Astrocyte of the cerebellum (primary cell): ENCODE data around the gene GNAS-AS1.
A peak's percentile ranks its signal among the peaks of the same experiment; 100 is the strongest.

Experiments used
- DNase-seq: peaks from one replicate; pipeline ENCODE4 v3.0.0-alpha.2; 2011; ENCODE audit warnings: low read depth
- H3K4me3 ChIP-seq: 2 replicates; pipeline ENCODE4 v1.5.1; 2011; ENCODE audit warnings: mild to moderate bottlenecking, low read depth, low read length, moderate library complexity
- CTCF ChIP-seq: IDR thresholded peaks from 2 replicates; pipeline ENCODE4 v1.5.1; 2012; ENCODE audit warnings: low read length, low read depth, moderate library complexity, mild to moderate bottlenecking; ENCODE audit errors: missing control alignments
- in situ Hi-C: cut with HindIII; loops from 2 replicates; pipeline ENCODE4 v1.10.0; 2017; ENCODE audit warnings: low sequenced_read_pairs

Gene GNAS-AS1

GRCh38 chr20:58886546-58886945 lies 35.8 kb upstream of the GNAS-AS1 start:
- DNase-seq: no peak
- H3K4me3 ChIP-seq: no peak overlapping the region
- TF ChIP-seq CTCF: no peak
- in situ Hi-C loops: no loop called here

GRCh38 chr20:58884966-58885365 lies 34.3 kb upstream of the GNAS-AS1 start:
- in situ Hi-C loops: no loop called here

GRCh38 chr20:58883241-58883691 lies 32.6 kb upstream of the GNAS-AS1 start:
- no peak overlapping the region for H3K4me3 ChIP-seq
- in situ Hi-C loops: no loop called here
- peak; percentile 60 for DNase-seq
- TF ChIP-seq CTCF: no peak

More at GRCh38 chr20:58884966-58885365, 34.3 kb upstream of the GNAS-AS1 start:
- no peak overlapping the region for H3K4me3 ChIP-seq
- no peak for TF ChIP-seq CTCF
- no peak for DNase-seq

GRCh38 chr20:58882704-58883089 lies 32.0 kb upstream of the GNAS-AS1 start:
- in situ Hi-C loops: no loop called here
- H3K4me3 ChIP-seq: no peak overlapping the region
- no peak for DNase-seq
- TF ChIP-seq CTCF: no peak

- no peak overlapping the region for H3K4me3 ChIP-seq
- no peak for TF ChIP-seq CTCF
- no peak for DNase-seq
- in situ Hi-C loops: no loop called here
Measured at GRCh38 chr20:58880994-58881752, 30.5 kb upstream of the GNAS-AS1 start.

- DNase-seq: no peak
- in situ Hi-C loops: no loop called here
- no peak for TF ChIP-seq CTCF
- H3K4me3 ChIP-seq: no peak overlapping the region
Measured at GRCh38 chr20:58880441-58880840, 29.7 kb upstream of the GNAS-AS1 start.

GRCh38 chr20:58878399-58878798 lies 27.7 kb upstream of the GNAS-AS1 start:
- no peak overlapping the region for H3K4me3 ChIP-seq
- in situ Hi-C loops: no loop called here
- TF ChIP-seq CTCF: no peak
- DNase-seq: no peak
